ENCODE data around the gene TSHZ2. TPM values are rescaled to one million over a fixed set of nuclear protein-coding genes. Genes with fewer than 3 reads are reported as not detected.

The TSHZ2 gene
- total RNA-seq, 1 donor from 2014 or later: 9.9 TPM

Small RNA genes lying within 50 kb of the gene (small RNA-seq; reads per million reads assigned to genes)
- gene RF00019: not detected

All from skeletal muscle tissue (tissue), 2 donors.